Measurements from ENCODE around the gene YWHAH. TPM values are rescaled to one million over a fixed set of nuclear protein-coding genes. Genes with fewer than 3 reads are reported as not detected.

Gene YWHAH
- total RNA-seq, 1 donor from 2014 or later = 250 TPM

GRCh38 chr22:31954535-31955523, 10.5 kb downstream of the YWHAH start:
- Mint-ChIP-seq H3K27ac (ENCODE audit: unreplicated experiment) (peak overlapping the region; percentile 31), H3K4me1 (ENCODE audit: low read depth, unreplicated experiment) (peaks cover 36% of the 10 kb centered on the region), H3K4me3 (ENCODE audit: unreplicated experiment) (no peak overlapping the region), H3K9me3 (ENCODE audit: unreplicated experiment) (peaks cover 4% of the 10 kb centered on the region), H3K36me3 (ENCODE audit: unreplicated experiment) (no peaks in the 10 kb centered on the region), H3K27me3 (ENCODE audit: unreplicated experiment) (peaks cover 2% of the 10 kb centered on the region)
- TF ChIP-seq CTCF (IDR thresholded peaks at IDR 0.05; ENCODE audit: partially characterized antibody, unreplicated experiment) = no peak
- DNase-seq = no peak

- Mint-ChIP-seq H3K27me3 (ENCODE audit: unreplicated experiment) (peaks cover 2% of the 10 kb centered on the region), H3K27ac (ENCODE audit: unreplicated experiment) (no peak overlapping the region), H3K36me3 (ENCODE audit: unreplicated experiment) (no peaks in the 10 kb centered on the region), H3K4me1 (ENCODE audit: low read depth, unreplicated experiment) (peaks cover 31% of the 10 kb centered on the region), H3K9me3 (ENCODE audit: unreplicated experiment) (peaks cover 4% of the 10 kb centered on the region), H3K4me3 (ENCODE audit: unreplicated experiment) (no peak overlapping the region)
- no peak for TF ChIP-seq CTCF (IDR thresholded peaks at IDR 0.05; ENCODE audit: partially characterized antibody, unreplicated experiment)
- no peak for DNase-seq
Measured at GRCh38 chr22:31956360-31956759, 12.0 kb downstream of the YWHAH start.

- H3K4me1 Mint-ChIP-seq (ENCODE audit: low read depth, unreplicated experiment) = peaks cover 17% of the 10 kb centered on the region
- no peak overlapping the region for H3K27ac Mint-ChIP-seq (ENCODE audit: unreplicated experiment)
- no peak for DNase-seq
- H3K4me3 Mint-ChIP-seq (ENCODE audit: unreplicated experiment) = no peak overlapping the region
- TF ChIP-seq CTCF (IDR thresholded peaks at IDR 0.05; ENCODE audit: partially characterized antibody, unreplicated experiment) = no peak
- H3K9me3 Mint-ChIP-seq (ENCODE audit: unreplicated experiment) = no peaks in the 10 kb centered on the region
- H3K27me3 Mint-ChIP-seq (ENCODE audit: unreplicated experiment) = peaks cover 2% of the 10 kb centered on the region
- H3K36me3 Mint-ChIP-seq (ENCODE audit: unreplicated experiment) = no peaks in the 10 kb centered on the region
Measured at GRCh38 chr22:31957970-31958594, 13.7 kb downstream of the YWHAH start.

- no peak for DNase-seq
- no peaks in the 10 kb centered on the region for H3K36me3 Mint-ChIP-seq (ENCODE audit: unreplicated experiment)
- H3K27me3 Mint-ChIP-seq (ENCODE audit: unreplicated experiment) = peaks cover 2% of the 10 kb centered on the region
- no peak overlapping the region for H3K27ac Mint-ChIP-seq (ENCODE audit: unreplicated experiment)
- no peaks in the 10 kb centered on the region for H3K9me3 Mint-ChIP-seq (ENCODE audit: unreplicated experiment)
- H3K4me3 Mint-ChIP-seq (ENCODE audit: unreplicated experiment) = no peak overlapping the region
- peaks cover 11% of the 10 kb centered on the region for H3K4me1 Mint-ChIP-seq (ENCODE audit: low read depth, unreplicated experiment)
- TF ChIP-seq CTCF (IDR thresholded peaks at IDR 0.05; ENCODE audit: partially characterized antibody, unreplicated experiment) = no peak
Measured at GRCh38 chr22:31958625-31959239, 14.4 kb downstream of the YWHAH start.
